Liver (tissue), 9 donors: Measurements from ENCODE around the gene TREX2. TPM values are rescaled to one million over a fixed set of nuclear protein-coding genes. Genes with fewer than 3 reads are reported as not detected.

Experiments
- DNase-seq: peaks from one replicate; pipeline ENCODE4 v3.0.0-alpha.2; 2017; ENCODE audit warnings: low spot score
- H3K27ac ChIP-seq, 2 donors: one replicate each; pipeline ENCODE4 v1.7.0; 2013; ENCODE audit warnings: inconsistent platforms in 2 of 2, low read length in 2 of 2, control low read depth in 1 of 2, low read depth in 1 of 2, mild to moderate bottlenecking in 1 of 2
- H3K27me3 ChIP-seq, 4 donors: one replicate each; pipeline versions ENCODE4 v1.6.1 to v1.7.0; 2013; ENCODE audit warnings: low read length in 3 of 4, inconsistent platforms in 1 of 4, mild to moderate bottlenecking in 1 of 4, moderate library complexity in 1 of 4; ENCODE audit not compliant: control insufficient read depth in 4 of 4, insufficient read depth in 4 of 4
- H3K36me3 ChIP-seq, 4 donors: one replicate each; pipeline versions ENCODE4 v1.6.1 to v1.7.0; 2013; ENCODE audit warnings: low read length in 3 of 4, mild to moderate bottlenecking in 3 of 4, low read depth in 1 of 4, moderate library complexity in 1 of 4; ENCODE audit not compliant: control insufficient read depth in 4 of 4, insufficient read depth in 3 of 4
- H3K4me1 ChIP-seq, 4 donors: one replicate each; pipeline versions ENCODE4 v1.6.1 to v1.7.0; 2013; ENCODE audit warnings: low read length in 3 of 4, mild to moderate bottlenecking in 3 of 4, moderate library complexity in 1 of 4; ENCODE audit not compliant: control insufficient read depth in 4 of 4, insufficient read depth in 4 of 4
- H3K4me3 ChIP-seq, 3 donors: one replicate each; pipeline versions ENCODE4 v1.6.1 to v1.7.0; 2013; ENCODE audit warnings: low read length in 3 of 3, control low read depth in 1 of 3, low read depth in 1 of 3, mild to moderate bottlenecking in 1 of 3
- H3K9ac ChIP-seq, 2 donors: one replicate each; pipeline ENCODE4 v1.7.0; 2013; ENCODE audit warnings: low read length in 2 of 2, mild to moderate bottlenecking in 2 of 2, moderate library complexity in 2 of 2, control low read depth in 1 of 2, low read depth in 1 of 2
- H3K9me3 ChIP-seq, 4 donors: one replicate each; pipeline versions ENCODE4 v1.6.1 to v1.7.0; 2013; ENCODE audit warnings: low read length in 3 of 4; ENCODE audit not compliant: control insufficient read depth in 4 of 4
- CTCF ChIP-seq: fragments of 150-350 bp; IDR thresholded peaks from 2 replicates; pipeline ENCODE4 v1.5.1; 2017; ENCODE audit warnings: improper control_type of control experiment, low read depth, low read length; ENCODE audit not compliant: missing input control
- EGR1 ChIP-seq, 2 donors: IDR thresholded peaks; 2 replicates each; pipeline ENCODE4 v1.6.1; 2016 to 2018; ENCODE audit warnings: antibody characterized with exemption in 2 of 2, low read depth in 2 of 2
- FOXA2 ChIP-seq: IDR thresholded peaks from 2 replicates; pipeline ENCODE4 v1.6.1; 2016; ENCODE audit warnings: antibody characterized with exemption
- HNF4A ChIP-seq, 2 donors: conservative IDR thresholded peaks; 2 replicates each; pipeline ENCODE4 v1.6.1; 2016; ENCODE audit warnings: antibody characterized with exemption in 2 of 2, mild to moderate bottlenecking in 2 of 2
- HNF4G ChIP-seq: IDR thresholded peaks from 2 replicates; pipeline ENCODE4 v1.6.1; 2016; ENCODE audit warnings: antibody characterized with exemption
- NR2F2 ChIP-seq: IDR thresholded peaks from 2 replicates; pipeline ENCODE4 v1.6.1; 2016; ENCODE audit warnings: antibody characterized with exemption
- RAD21 ChIP-seq, 2 donors: IDR thresholded peaks; 2 replicates each; pipeline ENCODE4 v1.6.1; 2016; ENCODE audit warnings: antibody characterized with exemption in 2 of 2, mild to moderate bottlenecking in 2 of 2
- RXRA ChIP-seq, 2 donors: IDR thresholded peaks; 2 replicates each; pipeline ENCODE4 v1.6.1; 2017 to 2018; ENCODE audit warnings: antibody characterized with exemption in 2 of 2, mild to moderate bottlenecking in 1 of 2
- SP1 ChIP-seq: IDR thresholded peaks from 2 replicates; pipeline ENCODE4 v1.6.1; 2018; ENCODE audit warnings: antibody characterized with exemption, mild to moderate bottlenecking
- TAF1 ChIP-seq: conservative IDR thresholded peaks from 2 replicates; pipeline ENCODE4 v1.6.1; 2016; ENCODE audit warnings: antibody characterized with exemption, mild to moderate bottlenecking
- ZBTB33 ChIP-seq: IDR thresholded peaks from 2 replicates; pipeline ENCODE4 v1.6.1; 2016; ENCODE audit warnings: antibody characterized with exemption
- WGBS: extraction: QIAGEN DNeasy Blood & Tissue Kit; methylation state at CpG from one replicate; pipeline ENCODE4 v1.1.7; 2013; 5-methylcytosine and 5-hydroxymethylcytosine counted together
- polyA plus RNA-seq, 2 donors: library from polyadenylated mRNA; stranded (reverse) in 1 of 2; unstranded in 1 of 2; fragments of 200-250 nt in 1 of 2; fragments of >200 nt in 1 of 2; fragmentation: Nextera tagmentation in 1 of 2; extraction: Ambion mirVana in 1 of 2; gene quantifications; one replicate each; pipeline versions ENCODE4 v1.2.1 to v1.2.3, GENCODE V29; 2013 to 2015
- total RNA-seq, 2 donors: library from RNA; depleted of rRNA; stranded (reverse); fragments of >200 nt; gene quantifications; one replicate each; pipeline ENCODE4 v1.2.3, GENCODE V29; 2014
- donor health status: healthy.
- donor health status: healthy.
- donor health status: healthy.
- donor health status: healthy.
- donor health status: healthy.

The TREX2 gene
- total and polyA plus RNA-seq, 4 donors: 0.13 to 1.3 (median 1.2) TPM; not detected in 1

- TF ChIP-seq RXRA (IDR thresholded peaks at IDR 0.05): no peak
These were observed 47.4 kb downstream of the TREX2 start (continued) for GRCh38 chrX:153398275-153398960.

- no peak for DNase-seq
- Histone ChIP-seq H3K36me3 (no peaks in the 10 kb centered on the region), H3K27me3 (no peaks in the 10 kb centered on the region), H3K27ac (no peak overlapping the region), H3K9ac (no peak overlapping the region), H3K4me3 (no peak overlapping the region), H3K4me1 (no peaks in the 10 kb centered on the region), H3K9me3 (peaks cover 0 to 2% (median 0%) of the 10 kb centered on the region in 4 donors)
- WGBS: 91% methylated on average over 27 of the region's 27 CpGs
- TF ChIP-seq RXRA (IDR thresholded peaks at IDR 0.05) (no peak), ZBTB33 (no peak), NR2F2 (no peak), HNF4G (no peak), FOXA2 (no peak), RAD21 (IDR thresholded peaks at IDR 0.05) (no peak), CTCF (no peak)
These were observed 48.4 kb downstream of the TREX2 start for GRCh38 chrX:153397256-153397960.

GRCh38 chrX:153396320-153397195, 49.3 kb downstream of the TREX2 start:
- no peak overlapping the region for H3K4me3 ChIP-seq
- no peak overlapping the region for H3K9ac ChIP-seq
- H3K9me3 ChIP-seq: peaks cover 0 to 2% (median 0%) of the 10 kb centered on the region in 4 donors
- H3K27me3 ChIP-seq: no peaks in the 10 kb centered on the region
- H3K4me1 ChIP-seq: no peaks in the 10 kb centered on the region
- WGBS: 91% methylated on average over 26 of the region's 26 CpGs
- H3K36me3 ChIP-seq: no peaks in the 10 kb centered on the region
- DNase-seq: no peak
- TF ChIP-seq FOXA2 (no peak), CTCF (no peak), ZBTB33 (no peak), SP1 (no peak), NR2F2 (no peak), TAF1 (no peak), EGR1 (IDR thresholded peaks at IDR 0.05; ENCODE audit: low read depth in 2 of 2) (no peak), HNF4A (conservative IDR thresholded peaks at IDR 0.05) (no peak)
- no peak overlapping the region for H3K27ac ChIP-seq
